HG03159 (cell line): ENCODE measurements around the gene C2CD2.
"Not testable (repeated sequence)": the region's sequence is repeated elsewhere in the genome, so short reads cannot be mapped to it uniquely, and the experiment has no call there.

Experiments
- ATAC-seq: cut with Tn5 transposase; IDR thresholded peaks from one replicate; pipeline ENCODE4 v1.9.1; 2021; ENCODE audit warnings: mild to moderate bottlenecking, moderate library complexity; ENCODE audit not compliant: unreplicated experiment

C2CD2 gene

GRCh38 chr21:41975391-41976272 lies 21.8 kb upstream of the C2CD2 start:
- ATAC-seq = no peak

GRCh38 chr21:41974752-41975053 lies 20.9 kb upstream of the C2CD2 start:
- ATAC-seq = no peak

DNA sequence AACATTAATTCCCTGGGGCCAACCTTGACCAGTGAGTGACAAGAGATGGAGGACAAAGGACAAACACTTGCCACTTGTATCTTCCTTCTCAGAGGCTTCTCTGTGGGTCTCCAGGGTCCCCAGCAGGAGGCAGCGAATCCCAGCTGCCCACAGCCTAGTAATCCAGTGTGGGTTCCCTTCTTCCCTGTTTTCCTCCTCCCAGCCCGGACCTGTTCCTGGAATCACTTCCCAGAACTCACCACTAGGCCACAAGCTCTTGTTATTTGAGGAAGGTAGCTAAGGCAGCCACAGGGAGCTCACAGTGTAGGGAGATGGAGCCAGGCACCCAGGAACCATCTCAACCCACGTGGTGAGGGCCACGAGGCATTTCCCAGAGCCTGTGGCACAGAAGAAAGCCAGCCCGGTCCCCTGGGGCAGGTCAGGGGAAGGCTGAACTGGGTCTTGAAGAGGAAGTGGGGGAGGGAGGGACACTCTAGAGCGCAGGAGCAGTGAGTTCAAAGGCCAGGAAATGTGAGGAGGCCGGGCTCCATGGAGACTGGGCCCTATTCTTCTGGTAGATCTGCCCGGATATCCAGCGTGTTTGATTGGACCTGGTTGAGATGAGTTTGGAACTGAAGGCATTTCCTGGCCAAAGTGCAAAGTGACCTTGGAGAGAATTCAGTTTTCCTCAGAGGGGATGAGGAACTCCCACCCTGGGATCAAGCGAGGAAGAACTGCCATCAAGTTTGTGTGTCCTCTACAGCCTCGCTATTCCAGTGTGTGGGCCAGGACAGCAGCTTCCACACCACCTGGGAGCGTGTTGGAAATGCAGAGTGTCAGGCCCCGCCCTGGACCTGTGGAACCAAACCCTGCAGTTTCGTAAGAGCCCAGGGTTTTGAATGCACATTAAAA lies 20.3 kb upstream of the C2CD2 start:
- ATAC-seq = no peak

DNA sequence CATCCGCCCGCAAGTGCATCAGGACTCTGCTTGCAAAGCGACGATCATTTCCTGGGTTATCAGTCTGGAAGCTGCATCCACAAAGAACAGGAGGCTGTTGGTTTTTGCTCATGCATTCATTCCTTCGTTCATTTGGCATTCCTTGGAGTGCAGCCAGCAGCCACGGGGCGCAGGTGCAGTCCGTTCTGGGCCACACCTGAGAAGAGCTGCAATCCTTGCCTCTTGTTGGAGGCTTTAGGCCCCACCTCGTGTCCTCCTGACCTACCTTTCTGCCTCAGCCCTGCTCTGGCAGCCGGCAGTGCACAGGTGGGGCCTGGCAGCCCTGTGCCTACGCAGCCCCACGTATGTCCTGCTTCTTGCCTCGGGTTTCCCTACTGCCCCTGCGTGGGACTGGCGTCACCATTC lies 19.6 kb upstream of the C2CD2 start:
- ATAC-seq = no peak

DNA sequence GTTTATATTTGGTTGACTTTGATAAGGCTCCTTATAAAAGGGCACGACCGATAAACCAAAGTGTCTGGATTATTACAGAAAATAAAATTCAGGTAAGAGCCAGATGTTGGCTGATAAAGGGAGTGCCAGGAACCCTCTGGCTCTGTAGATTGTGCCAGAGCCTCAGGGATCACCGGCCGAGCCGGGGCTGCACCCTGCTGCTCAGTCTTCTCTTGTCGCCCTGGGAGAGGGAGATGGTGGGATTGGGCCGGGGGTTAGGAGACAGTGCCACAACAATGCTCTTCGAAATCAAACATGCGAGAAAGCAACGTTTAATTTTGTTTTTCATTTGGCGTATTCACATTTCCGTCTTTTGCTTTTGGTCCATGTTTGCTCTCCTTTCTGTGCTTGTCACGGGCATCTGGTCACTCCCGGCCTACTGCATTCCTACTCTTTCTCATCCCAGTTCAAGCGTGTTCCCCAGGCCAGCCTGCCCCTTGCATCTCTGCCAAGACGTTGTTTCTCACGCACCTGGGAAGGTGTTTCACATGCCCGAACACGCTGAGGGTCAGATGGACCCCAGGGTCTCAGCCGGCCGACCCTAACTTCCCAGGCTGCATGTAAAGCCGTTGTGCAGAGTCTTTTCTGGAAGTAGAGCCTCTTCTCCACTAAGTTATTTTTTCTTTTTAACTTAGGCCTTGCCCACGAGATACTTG lies 18.8 kb upstream of the C2CD2 start:
- ATAC-seq = no peak

- no peak for ATAC-seq
These were observed 18.1 kb upstream of the C2CD2 start for GRCh38 chr21:41971891-41972290.

- no peak for ATAC-seq
These were observed 17.2 kb upstream of the C2CD2 start for GRCh38 chr21:41970751-41971653.

- no peak for ATAC-seq
These were observed 16.2 kb upstream of the C2CD2 start for GRCh38 chr21:41970106-41970391.

- ATAC-seq = no peak
These were observed 13.9 kb upstream of the C2CD2 start for GRCh38 chr21:41967708-41968107.

GRCh38 chr21:41966872-41967621 lies 13.2 kb upstream of the C2CD2 start:
- no peak for ATAC-seq

- no peak for ATAC-seq
These were observed 12.4 kb upstream of the C2CD2 start for GRCh38 chr21:41966041-41966833.

DNA sequence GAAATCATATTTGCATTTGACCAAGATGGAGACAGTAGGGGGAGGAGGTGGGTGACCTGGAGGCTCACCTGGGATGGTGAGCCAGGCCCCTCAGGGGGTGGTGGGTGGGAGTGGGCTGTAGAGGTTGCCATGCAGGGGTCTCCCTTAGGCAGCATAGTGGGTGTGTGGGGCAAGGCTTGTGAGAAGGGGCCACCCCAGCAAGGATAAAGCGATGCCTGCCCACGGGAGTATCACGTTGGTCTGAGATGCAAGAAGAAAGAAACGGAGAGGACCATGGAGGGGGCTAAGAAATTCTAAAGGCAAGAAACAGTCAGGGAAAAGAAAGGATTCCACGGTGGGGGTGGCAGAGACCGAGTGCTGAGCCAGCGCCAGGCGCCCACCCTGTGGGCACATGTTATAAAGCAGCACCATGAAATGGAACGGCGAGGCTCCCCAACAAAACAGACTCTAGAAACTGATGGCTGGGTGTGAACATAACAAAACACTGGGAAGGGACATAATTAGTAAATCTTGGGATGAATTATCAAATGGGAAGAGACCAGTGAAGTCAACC lies 11.7 kb upstream of the C2CD2 start:
- no peak for ATAC-seq

- no peak for ATAC-seq
These were observed 11.2 kb upstream of the C2CD2 start for GRCh38 chr21:41965045-41965444.

DNA sequence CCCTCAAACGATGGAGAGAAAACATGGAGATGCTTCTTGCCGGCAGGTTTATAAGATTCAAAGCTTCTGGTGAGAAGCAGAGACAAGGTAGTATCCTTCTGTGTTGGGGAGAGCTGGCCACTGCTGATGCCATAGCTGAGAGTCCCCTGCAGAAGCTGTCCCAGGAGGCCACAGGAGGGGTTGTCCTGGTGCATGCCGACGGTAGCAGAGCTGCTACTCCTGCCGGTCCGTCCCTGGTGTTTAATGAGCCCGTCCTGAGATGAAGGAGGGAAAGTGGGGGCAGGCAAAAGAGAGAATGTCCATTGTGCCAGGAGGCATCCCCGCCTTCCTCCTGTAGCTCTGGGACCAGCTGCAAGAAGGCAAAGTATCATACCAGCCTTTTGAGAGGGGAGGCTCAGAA lies 10.4 kb upstream of the C2CD2 start:
- no peak for ATAC-seq

- ATAC-seq = no peak
These were observed 8.7 kb upstream of the C2CD2 start for GRCh38 chr21:41962425-41962966.

DNA sequence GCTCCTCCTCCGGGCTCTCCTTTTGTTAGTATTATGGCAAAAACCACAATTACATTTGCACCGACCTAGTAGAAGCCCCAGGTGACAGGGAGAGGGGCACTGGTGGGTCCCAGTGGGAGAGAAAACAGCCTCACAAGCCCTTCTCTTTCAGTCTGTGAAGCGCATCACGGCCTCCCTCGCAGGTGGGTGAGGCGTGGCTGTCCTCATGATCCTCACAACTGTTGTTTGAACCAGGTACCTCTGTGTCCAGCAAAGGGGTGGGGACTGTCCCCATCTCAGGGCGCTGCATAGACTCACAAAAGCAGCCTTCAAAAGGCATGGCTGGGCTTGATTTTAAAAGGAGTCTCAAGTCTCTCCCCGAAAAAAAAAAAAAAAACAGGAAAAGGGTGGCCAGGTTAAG lies 7.9 kb upstream of the C2CD2 start:
- ATAC-seq = no peak

DNA sequence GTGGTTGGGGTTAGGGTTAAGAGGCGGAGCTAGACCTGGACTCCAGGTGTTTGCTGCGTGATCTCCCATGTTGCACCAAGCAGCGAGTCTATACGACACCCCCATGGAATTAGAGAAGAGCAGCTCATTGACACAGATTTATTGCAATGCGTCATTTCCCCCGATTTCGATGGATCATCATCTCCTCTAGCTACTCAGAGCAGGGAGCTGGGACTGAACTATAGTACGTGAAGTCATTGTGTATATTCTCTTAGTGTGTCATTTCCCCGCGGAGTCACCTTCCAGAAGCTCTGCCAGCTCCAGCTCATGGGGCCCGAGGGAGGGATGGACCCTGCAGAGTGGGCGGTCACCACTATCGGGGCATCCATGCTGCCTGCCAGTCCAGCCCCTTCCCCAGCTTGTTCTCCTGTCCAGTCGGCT lies 7.5 kb upstream of the C2CD2 start:
- ATAC-seq = no peak

GRCh38 chr21:41960386-41960785 lies 6.6 kb upstream of the C2CD2 start:
- ATAC-seq = no peak

DNA sequence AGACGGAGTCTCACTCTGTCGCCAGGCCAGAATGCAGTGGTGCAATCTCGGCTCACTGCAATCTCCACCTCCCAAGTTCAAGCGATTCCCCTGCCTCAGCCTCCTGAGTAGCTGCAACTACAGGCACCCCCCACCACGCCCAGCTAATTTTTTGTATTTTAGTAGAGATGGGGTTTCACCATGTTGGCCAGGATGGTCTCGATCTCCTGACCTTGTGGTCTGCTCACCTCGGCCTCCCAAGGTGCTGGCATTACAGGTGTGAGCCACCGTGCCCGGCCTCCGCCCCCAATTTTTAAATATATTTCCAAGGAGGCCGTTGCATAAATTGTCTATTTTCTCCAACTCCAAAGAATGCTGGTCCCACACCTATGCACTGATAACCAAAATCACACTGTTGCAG lies 5.9 kb upstream of the C2CD2 start:
- ATAC-seq = not testable (repeated sequence)
